ENCODE data around the gene CDK14.

Gene CDK14

GRCh38 chr7:91085175-91085574 is 489.1 kb downstream of the CDK14 start:
- Histone ChIP-seq H3K27me3 (replicated peaks; ENCODE audit: control insufficient read depth, insufficient read depth, low read length) (no peaks in the 10 kb centered on the region), H3K36me3 (ENCODE audit: control insufficient read depth, insufficient read depth, low read length) (no peaks in the 10 kb centered on the region), H3K4me3 (replicated peaks; ENCODE audit: low read depth, low read length) (no peak overlapping the region)
- no peak for TF ChIP-seq CTCF (IDR thresholded peaks at IDR 0.05; ENCODE audit: insufficient read depth, low read length, poor library complexity, severe bottlenecking)
- DNase-seq (ENCODE audit: extremely low read depth, insufficient read length) = no peak

- TF ChIP-seq CTCF (IDR thresholded peaks at IDR 0.05; ENCODE audit: insufficient read depth, low read length, poor library complexity, severe bottlenecking) = no peak
- H3K36me3 ChIP-seq (ENCODE audit: control insufficient read depth, insufficient read depth, low read length) = no peaks in the 10 kb centered on the region
- no peak overlapping the region for H3K4me3 ChIP-seq (replicated peaks; ENCODE audit: low read depth, low read length)
- no peak for DNase-seq (ENCODE audit: extremely low read depth, insufficient read length)
- no peaks in the 10 kb centered on the region for H3K27me3 ChIP-seq (replicated peaks; ENCODE audit: control insufficient read depth, insufficient read depth, low read length)
Measured at GRCh38 chr7:91086200-91086599, 490.1 kb downstream of the CDK14 start.

GRCh38 chr7:91088156-91088555 is 492.0 kb downstream of the CDK14 start:
- TF ChIP-seq CTCF (IDR thresholded peaks at IDR 0.05; ENCODE audit: insufficient read depth, low read length, poor library complexity, severe bottlenecking) = no peak
- Histone ChIP-seq H3K36me3 (ENCODE audit: control insufficient read depth, insufficient read depth, low read length) (no peaks in the 10 kb centered on the region), H3K4me3 (replicated peaks; ENCODE audit: low read depth, low read length) (no peak overlapping the region), H3K27me3 (replicated peaks; ENCODE audit: control insufficient read depth, insufficient read depth, low read length) (no peaks in the 10 kb centered on the region)
- DNase-seq (ENCODE audit: extremely low read depth, insufficient read length) = no peak

- H3K36me3 ChIP-seq (ENCODE audit: control insufficient read depth, insufficient read depth, low read length) = no peaks in the 10 kb centered on the region
- no peak overlapping the region for H3K4me3 ChIP-seq (replicated peaks; ENCODE audit: low read depth, low read length)
- TF ChIP-seq CTCF (IDR thresholded peaks at IDR 0.05; ENCODE audit: insufficient read depth, low read length, poor library complexity, severe bottlenecking) = no peak
- no peaks in the 10 kb centered on the region for H3K27me3 ChIP-seq (replicated peaks; ENCODE audit: control insufficient read depth, insufficient read depth, low read length)
- no peak for DNase-seq (ENCODE audit: extremely low read depth, insufficient read length)
Measured at GRCh38 chr7:91088691-91089090, 492.6 kb downstream of the CDK14 start.

GRCh38 chr7:91089382-91089963 is 493.4 kb downstream of the CDK14 start:
- Histone ChIP-seq H3K36me3 (ENCODE audit: control insufficient read depth, insufficient read depth, low read length) (no peaks in the 10 kb centered on the region), H3K27me3 (replicated peaks; ENCODE audit: control insufficient read depth, insufficient read depth, low read length) (no peaks in the 10 kb centered on the region), H3K4me3 (replicated peaks; ENCODE audit: low read depth, low read length) (no peak overlapping the region)
- TF ChIP-seq CTCF (IDR thresholded peaks at IDR 0.05; ENCODE audit: insufficient read depth, low read length, poor library complexity, severe bottlenecking) = peak; percentile 73
- DNase-seq (ENCODE audit: extremely low read depth, insufficient read length) = no peak

GRCh38 chr7:91090684-91091083 is 494.6 kb downstream of the CDK14 start:
- no peaks in the 10 kb centered on the region for H3K36me3 ChIP-seq (ENCODE audit: control insufficient read depth, insufficient read depth, low read length)
- H3K27me3 ChIP-seq (replicated peaks; ENCODE audit: control insufficient read depth, insufficient read depth, low read length) = no peaks in the 10 kb centered on the region
- no peak for DNase-seq (ENCODE audit: extremely low read depth, insufficient read length)
- TF ChIP-seq CTCF (IDR thresholded peaks at IDR 0.05; ENCODE audit: insufficient read depth, low read length, poor library complexity, severe bottlenecking) = no peak
- no peak overlapping the region for H3K4me3 ChIP-seq (replicated peaks; ENCODE audit: low read depth, low read length)
